Measurements from ENCODE around the gene TRPC5OS. TPM values are rescaled to one million over a fixed set of nuclear protein-coding genes. Genes with fewer than 3 reads are reported as not detected.

TRPC5OS gene
- total RNA-seq, 1 donor from 2014 or later: not detected

DNA sequence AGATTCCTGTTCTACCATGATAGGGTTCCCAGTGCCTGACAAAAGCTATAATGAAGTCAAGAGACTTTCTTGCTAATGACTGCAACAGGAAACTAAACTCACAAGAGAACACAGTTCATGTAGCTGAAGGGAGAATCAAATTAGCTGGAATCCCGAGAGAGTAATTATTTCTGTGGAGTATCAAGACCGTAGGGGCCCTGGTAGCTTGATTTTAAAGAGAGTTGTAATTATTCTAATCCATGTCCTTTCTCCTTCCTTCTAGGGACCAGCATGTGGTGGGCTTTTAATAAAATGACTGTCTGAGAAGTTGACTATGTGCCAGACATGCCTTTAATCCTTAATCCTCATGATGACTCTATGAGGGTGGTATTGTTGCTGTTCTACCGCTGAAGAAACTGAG is 1.7 kb upstream of the TRPC5OS start:
- intact Hi-C loops (cut with DNase I): no loop called here
- no peak overlapping the region for H3K27ac ChIP-seq
- no peak overlapping the region for H3K4me3 ChIP-seq
- no peak for TF ChIP-seq POLR2A (IDR thresholded peaks at IDR 0.05)
- TF ChIP-seq, protein P1, sequence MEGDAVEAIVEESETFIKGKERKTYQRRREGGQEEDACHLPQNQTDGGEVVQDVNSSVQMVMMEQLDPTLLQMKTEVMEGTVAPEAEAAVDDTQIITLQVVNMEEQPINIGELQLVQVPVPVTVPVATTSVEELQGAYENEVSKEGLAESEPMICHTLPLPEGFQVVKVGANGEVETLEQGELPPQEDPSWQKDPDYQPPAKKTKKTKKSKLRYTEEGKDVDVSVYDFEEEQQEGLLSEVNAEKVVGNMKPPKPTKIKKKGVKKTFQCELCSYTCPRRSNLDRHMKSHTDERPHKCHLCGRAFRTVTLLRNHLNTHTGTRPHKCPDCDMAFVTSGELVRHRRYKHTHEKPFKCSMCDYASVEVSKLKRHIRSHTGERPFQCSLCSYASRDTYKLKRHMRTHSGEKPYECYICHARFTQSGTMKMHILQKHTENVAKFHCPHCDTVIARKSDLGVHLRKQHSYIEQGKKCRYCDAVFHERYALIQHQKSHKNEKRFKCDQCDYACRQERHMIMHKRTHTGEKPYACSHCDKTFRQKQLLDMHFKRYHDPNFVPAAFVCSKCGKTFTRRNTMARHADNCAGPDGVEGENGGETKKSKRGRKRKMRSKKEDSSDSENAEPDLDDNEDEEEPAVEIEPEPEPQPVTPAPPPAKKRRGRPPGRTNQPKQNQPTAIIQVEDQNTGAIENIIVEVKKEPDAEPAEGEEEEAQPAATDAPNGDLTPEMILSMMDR (IDR thresholded peaks at IDR 0.05): no peak
- no peak for TF ChIP-seq POLR2AphosphoS5 (IDR thresholded peaks at IDR 0.05; ENCODE audit: insufficient read depth in 1 of 2, low read depth in 1 of 2)
- no peaks in the 10 kb centered on the region for H3K4me1 ChIP-seq
- H3K27me3 ChIP-seq: no peaks in the 10 kb centered on the region
- DNase-seq (ENCODE audit: extremely low spot score in 2 of 2): no peak
- no peaks in the 10 kb centered on the region for H3K36me3 ChIP-seq
- no peaks in the 10 kb centered on the region for H3K9me3 ChIP-seq

DNA sequence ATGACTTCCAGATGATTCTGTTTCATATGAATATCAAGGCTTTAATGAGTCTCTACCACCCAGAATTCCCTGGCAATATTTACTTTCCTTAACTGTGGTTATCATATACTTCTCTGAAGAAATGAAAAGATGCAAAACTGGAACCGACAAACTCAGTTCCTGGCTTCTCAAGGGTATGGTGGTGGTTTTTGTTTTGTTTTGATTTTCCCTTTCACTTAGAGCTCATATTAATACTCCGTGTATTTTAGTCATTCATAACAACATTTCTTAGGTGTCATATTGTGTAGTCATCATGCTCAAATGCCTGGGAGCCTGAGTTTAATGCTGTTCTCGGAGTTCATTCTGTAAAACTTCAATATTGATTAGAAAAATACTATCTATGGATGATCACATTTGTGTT is 665 bp downstream of the TRPC5OS start:
- H3K27me3 ChIP-seq: no peaks in the 10 kb centered on the region
- intact Hi-C loops (cut with DNase I): no loop called here
- H3K4me1 ChIP-seq: no peaks in the 10 kb centered on the region
- no peaks in the 10 kb centered on the region for H3K9me3 ChIP-seq
- no peak for DNase-seq (ENCODE audit: extremely low spot score in 2 of 2)
- H3K4me3 ChIP-seq: no peak overlapping the region
- TF ChIP-seq, protein P1 (IDR thresholded peaks at IDR 0.05): no peak
- TF ChIP-seq POLR2AphosphoS5 (IDR thresholded peaks at IDR 0.05; ENCODE audit: insufficient read depth in 1 of 2, low read depth in 1 of 2) (no peak), POLR2A (IDR thresholded peaks at IDR 0.05) (no peak)
- no peaks in the 10 kb centered on the region for H3K36me3 ChIP-seq
- H3K27ac ChIP-seq: no peak overlapping the region

DNA sequence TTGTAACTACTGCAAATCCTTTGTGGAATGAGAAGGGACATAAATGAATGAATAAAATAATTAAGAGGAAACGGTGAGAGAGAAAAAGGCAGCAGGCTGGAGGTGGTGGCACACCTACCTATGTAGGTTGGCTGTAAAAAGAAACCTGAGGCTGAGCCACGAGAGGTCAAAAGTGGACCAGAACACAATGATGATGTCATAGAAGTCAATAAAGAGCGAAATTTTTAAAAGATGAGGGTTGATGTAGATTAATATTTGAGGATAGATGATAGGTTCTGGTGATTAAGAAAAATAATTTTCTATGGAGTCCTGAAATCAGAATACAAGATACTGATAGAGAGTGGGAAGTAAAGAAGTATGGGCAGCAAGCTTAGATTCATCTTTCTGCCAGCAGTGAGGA is 1.7 kb downstream of the TRPC5OS start:
- intact Hi-C loops (cut with DNase I): no loop called here
- no peak for TF ChIP-seq POLR2AphosphoS5 (IDR thresholded peaks at IDR 0.05; ENCODE audit: insufficient read depth in 1 of 2, low read depth in 1 of 2)
- TF ChIP-seq, protein P1 (IDR thresholded peaks at IDR 0.05): no peak
- no peak for TF ChIP-seq POLR2A (IDR thresholded peaks at IDR 0.05)
- H3K9me3 ChIP-seq: no peaks in the 10 kb centered on the region

DNA sequence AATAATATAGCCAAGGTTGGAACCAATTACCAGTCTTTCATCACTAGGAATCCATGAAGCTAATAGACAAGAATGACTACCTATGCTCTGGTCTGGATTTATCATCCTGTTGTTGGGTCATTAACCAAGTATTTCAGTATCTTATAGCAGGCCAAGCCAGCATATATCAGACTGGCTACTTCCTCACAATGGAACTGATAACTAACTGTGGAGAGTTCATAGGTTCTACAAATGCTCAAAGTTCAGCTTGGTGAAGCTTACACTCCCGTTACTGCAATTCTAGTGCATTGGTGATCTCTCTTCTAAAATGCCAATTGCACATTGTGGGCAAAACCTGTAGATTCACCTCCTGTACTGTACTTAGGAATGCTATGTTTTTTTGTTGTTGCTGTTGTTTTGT is 4.8 kb downstream of the TRPC5OS start:
- no peaks in the 10 kb centered on the region for H3K27me3 ChIP-seq
- no peaks in the 10 kb centered on the region for H3K36me3 ChIP-seq
- no peak overlapping the region for H3K4me3 ChIP-seq
- intact Hi-C loops (cut with DNase I): no loop called here
- no peaks in the 10 kb centered on the region for H3K9me3 ChIP-seq
- no peaks in the 10 kb centered on the region for H3K4me1 ChIP-seq
- TF ChIP-seq, protein P1 (IDR thresholded peaks at IDR 0.05): no peak
- TF ChIP-seq POLR2AphosphoS5 (IDR thresholded peaks at IDR 0.05; ENCODE audit: insufficient read depth in 1 of 2, low read depth in 1 of 2) (no peak), POLR2A (IDR thresholded peaks at IDR 0.05) (no peak)
- H3K27ac ChIP-seq: no peak overlapping the region
- DNase-seq (ENCODE audit: extremely low spot score in 2 of 2): no peak

More for the DNA sequence above, 1.7 kb downstream of the TRPC5OS start:
- Histone ChIP-seq H3K4me3 (no peak overlapping the region), H3K36me3 (no peaks in the 10 kb centered on the region), H3K4me1 (no peaks in the 10 kb centered on the region), H3K27me3 (no peaks in the 10 kb centered on the region), H3K27ac (no peak overlapping the region)
- no peak for DNase-seq (ENCODE audit: extremely low spot score in 2 of 2)

DNA sequence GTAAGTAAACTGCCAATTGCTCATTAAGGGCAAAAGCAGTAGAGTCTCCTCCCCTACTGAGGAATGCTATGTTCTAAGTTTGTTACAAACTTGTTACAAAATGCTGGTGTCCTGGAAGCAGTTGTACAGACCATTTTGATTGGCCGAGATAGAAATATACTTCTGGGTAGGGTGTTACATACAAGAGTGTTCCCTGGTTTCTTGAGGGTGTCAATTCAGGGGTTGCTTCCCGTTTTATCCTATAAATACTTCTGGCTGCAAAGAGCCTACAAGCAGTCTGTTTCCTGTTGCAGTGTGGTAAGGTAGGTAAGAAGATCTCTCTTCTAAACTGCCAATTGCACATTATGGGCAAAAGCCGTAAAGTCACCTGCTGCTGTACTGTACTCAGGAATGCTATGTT is 5.7 kb downstream of the TRPC5OS start:
- TF ChIP-seq POLR2A (IDR thresholded peaks at IDR 0.05) (no peak), POLR2AphosphoS5 (IDR thresholded peaks at IDR 0.05; ENCODE audit: insufficient read depth in 1 of 2, low read depth in 1 of 2) (no peak)
- TF ChIP-seq, protein P1 (IDR thresholded peaks at IDR 0.05): no peak
- intact Hi-C loops (cut with DNase I): no loop called here

More for the DNA sequence above, 5.7 kb downstream of the TRPC5OS start:
- DNase-seq (ENCODE audit: extremely low spot score in 2 of 2): no peak
- Histone ChIP-seq H3K4me3 (no peak overlapping the region), H3K36me3 (no peaks in the 10 kb centered on the region), H3K27me3 (no peaks in the 10 kb centered on the region), H3K4me1 (no peaks in the 10 kb centered on the region), H3K9me3 (no peaks in the 10 kb centered on the region), H3K27ac (no peak overlapping the region)

Measured in vagina (tissue), 2 donors.